HEK293 (cell line): ENCODE measurements around the gene CNTN4.

Experiments
- CTCF ChIA-PET: fragments of 350-600 bp; formaldehyde crosslinking; extraction: SDS; loops from one replicate; lab custom pipeline; 2021; ENCODE audit warnings: antibody characterized with exemption; lab: Yijun Ruan, JAX
- POLR2A ChIA-PET: fragments of 300-600 bp; formaldehyde crosslinking; extraction: SDS; loops from one replicate; lab custom pipeline; 2020; ENCODE audit warnings: antibody characterized with exemption, inconsistent platforms; lab: Yijun Ruan, JAX
- H3K27ac ChIP-seq: fragments of 200-500 bp; sonication (Bioruptor generic); 2 replicates; pipeline ENCODE4 v1.5.1; 2014; ENCODE audit warnings: low read depth, low read length, control low read depth, inconsistent platforms; ENCODE audit errors: extremely low read depth
- H3K36me3 ChIP-seq, 2 experiments: fragments of 200-500 bp in 1 of 2; sonication (Bioruptor generic) in 1 of 2; 1 replicate in 1 of 2; 2 replicates in 1 of 2; pipeline ENCODE4 v1.5.1; 2014 to 2017; ENCODE audit warnings: inconsistent platforms in 2 of 2, low read length in 2 of 2; ENCODE audit not compliant: control insufficient read depth in 2 of 2, insufficient read depth in 1 of 2
- H3K4me1 ChIP-seq: fragments of 200-500 bp; sonication (Bioruptor generic); 2 replicates; pipeline ENCODE4 v1.5.1; 2014; ENCODE audit warnings: mild to moderate bottlenecking, low read length, inconsistent platforms; ENCODE audit not compliant: control insufficient read depth, insufficient read depth
- H3K4me3 ChIP-seq: 2 replicates; pipeline ENCODE4 v1.5.1; 2011; ENCODE audit warnings: low read depth, mild to moderate bottlenecking, control low read depth, low read length, moderate library complexity
- H3K9me3 ChIP-seq: fragments of 200-500 bp; sonication (Bioruptor generic); 2 replicates; pipeline ENCODE4 v1.5.1; 2014; ENCODE audit warnings: low read depth, low read length, inconsistent platforms; ENCODE audit not compliant: control insufficient read depth, insufficient read depth
- FEZF1 ChIP-seq: fragments of 450-650 bp; formaldehyde crosslinking; IDR thresholded peaks from 2 replicates; pipeline ENCODE4 v1.5.1; 2016; ENCODE audit warnings: missing biosample characterization, missing genetic modification characterization
- GLI2 ChIP-seq: fragments of 450-650 bp; formaldehyde crosslinking; IDR thresholded peaks from 2 replicates; pipeline ENCODE4; 2017; ENCODE audit warnings: missing biosample characterization, missing genetic modification characterization, low read depth, borderline replicate concordance
- KLF17 ChIP-seq: fragments of 450-650 bp; formaldehyde crosslinking; IDR thresholded peaks from 2 replicates; pipeline ENCODE4 v1.5.1; 2016; ENCODE audit warnings: missing biosample characterization, missing genetic modification characterization
- SP3 ChIP-seq: fragments of 450-650 bp; formaldehyde crosslinking; IDR thresholded peaks from 2 replicates; pipeline ENCODE4 v1.5.1; 2016; ENCODE audit warnings: missing biosample characterization, missing genetic modification characterization
- ZBTB8A ChIP-seq: fragments of 450-650 bp; formaldehyde crosslinking; IDR thresholded peaks from 2 replicates; pipeline ENCODE4 v1.5.1; 2016; ENCODE audit warnings: missing biosample characterization, missing genetic modification characterization
- ZFP3 ChIP-seq: fragments of 450-650 bp; formaldehyde crosslinking; IDR thresholded peaks from 2 replicates; pipeline ENCODE4 v1.5.1; 2016; ENCODE audit warnings: low read depth, missing biosample characterization, missing genetic modification characterization
- ZNF10 ChIP-seq: fragments of 450-650 bp; formaldehyde crosslinking; IDR thresholded peaks from 2 replicates; pipeline ENCODE4 v1.5.1; 2017; ENCODE audit warnings: missing biosample characterization, missing genetic modification characterization
- ZNF211 ChIP-seq: fragments of 450-650 bp; formaldehyde crosslinking; IDR thresholded peaks from 2 replicates; pipeline ENCODE4 v1.5.1; 2016; ENCODE audit warnings: low read depth, missing biosample characterization, missing genetic modification characterization
- ZNF513 ChIP-seq: fragments of 450-650 bp; IDR thresholded peaks from 2 replicates; pipeline ENCODE4 v1.5.1; 2018; ENCODE audit warnings: missing biosample characterization, missing genetic modification characterization
- ZNF529 ChIP-seq: fragments of 450-650 bp; formaldehyde crosslinking; IDR thresholded peaks from 2 replicates; pipeline ENCODE4 v1.5.1; 2017; ENCODE audit warnings: missing genetic modification characterization, missing biosample characterization; ENCODE audit not compliant: insufficient replicate concordance
- ZNF558 ChIP-seq: fragments of 450-650 bp; formaldehyde crosslinking; IDR thresholded peaks from 2 replicates; pipeline ENCODE4 v1.5.1; 2016; ENCODE audit warnings: missing biosample characterization, missing genetic modification characterization
- ZNF664 ChIP-seq: fragments of 450-650 bp; formaldehyde crosslinking; IDR thresholded peaks from 2 replicates; pipeline ENCODE4 v1.5.1; 2016; ENCODE audit warnings: missing biosample characterization, missing genetic modification characterization
- ZNF837 ChIP-seq: fragments of 450-650 bp; formaldehyde crosslinking; IDR thresholded peaks from 2 replicates; pipeline ENCODE4 v1.5.1; 2016; ENCODE audit warnings: missing biosample characterization, missing genetic modification characterization
- ZNF843 ChIP-seq: fragments of 450-650 bp; formaldehyde crosslinking; IDR thresholded peaks from 2 replicates; pipeline ENCODE4 v1.5.1; 2016; ENCODE audit warnings: missing biosample characterization, missing genetic modification characterization
- TF ChIP-seq, protein P1 (sequence below): fragments of 450-650 bp; formaldehyde crosslinking; IDR thresholded peaks from 2 replicates; pipeline ENCODE4 v1.5.1; 2017; ENCODE audit warnings: missing biosample characterization, missing genetic modification characterization

CNTN4 gene

DNA sequence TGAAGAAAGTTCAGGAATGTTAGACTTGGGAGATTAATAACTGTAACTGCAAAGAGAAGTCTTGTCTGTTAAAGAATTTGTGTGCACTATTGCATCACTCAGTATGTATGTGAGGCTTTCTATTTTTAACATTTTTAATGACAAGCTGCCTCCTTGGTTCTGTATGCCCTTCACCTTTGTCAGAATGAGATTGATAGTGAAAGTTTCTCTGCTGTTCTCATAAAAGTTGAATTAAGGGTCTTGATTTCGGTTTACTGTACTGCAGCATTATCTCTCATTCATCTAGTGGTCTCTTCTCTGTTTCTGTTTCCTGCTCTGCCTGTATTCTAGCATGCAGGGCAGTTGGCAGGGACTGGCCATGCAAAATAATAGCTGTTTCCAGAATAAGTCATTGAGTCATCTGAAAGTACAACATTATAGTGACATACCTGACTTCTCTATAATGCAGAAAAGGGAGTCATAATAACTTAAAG, 556.6 kb downstream of the CNTN4 start:
- Histone ChIP-seq H3K4me3 (no peak overlapping the region), H3K9me3 (no peaks in the 10 kb centered on the region), H3K36me3 (no peaks in the 10 kb centered on the region), H3K4me1 (peaks cover 8% of the 10 kb centered on the region), H3K27ac (no peak overlapping the region)
- TF ChIP-seq FEZF1 (tag by site-specific recombination) (no peak), ZNF10 (no peak)
- ChIA-PET CTCF (no interaction called here), POLR2A (no interaction called here)

DNA sequence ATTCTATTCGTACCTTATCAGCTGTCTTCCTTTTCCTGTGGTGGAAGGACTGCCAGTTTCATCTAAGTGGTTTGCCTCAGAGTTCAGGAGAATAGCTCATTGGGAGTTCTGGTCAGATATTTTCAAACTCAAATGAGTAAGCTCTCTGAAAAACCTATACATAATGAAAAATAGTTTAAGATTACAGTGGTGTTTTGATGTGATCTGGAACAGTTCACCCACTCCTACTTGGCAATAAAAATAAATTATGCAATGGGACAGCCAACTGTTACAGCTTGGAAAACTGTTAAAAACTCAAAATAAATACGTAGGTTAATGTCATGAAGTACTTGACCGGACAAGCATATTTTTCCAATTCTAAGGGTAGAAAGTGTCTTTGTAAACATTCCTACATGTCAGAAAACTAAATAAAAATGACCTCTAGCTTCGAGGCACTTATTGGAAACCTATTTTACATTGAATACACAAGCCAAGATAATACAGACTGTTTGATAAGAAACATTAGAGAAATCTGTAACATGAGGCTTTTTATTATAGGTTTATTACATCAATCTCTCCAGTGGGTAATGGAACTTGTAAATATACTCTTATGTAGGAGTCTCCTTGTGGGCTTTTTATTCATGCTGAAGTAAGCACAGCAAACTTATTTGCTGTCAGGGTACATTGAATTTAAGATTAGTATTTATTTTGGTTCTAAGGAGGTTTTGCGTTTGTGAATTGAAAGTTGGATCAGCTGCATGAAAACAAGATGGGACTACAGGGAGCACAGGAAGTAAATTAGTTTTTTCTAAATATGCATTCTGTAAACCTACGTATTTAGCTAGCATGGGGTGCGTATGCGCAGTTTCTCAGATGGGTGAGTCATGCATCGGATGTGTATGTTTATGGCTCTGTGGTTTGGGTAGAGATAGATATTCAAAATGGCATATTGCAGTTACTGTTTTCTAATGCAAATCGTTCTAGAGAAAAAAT, 558.4 kb downstream of the CNTN4 start:
- TF ChIP-seq ZNF211 (tag by site-specific recombination): no peak
- TF ChIP-seq ZNF529 (tag by site-specific recombination): no peak
- TF ChIP-seq ZNF513 (tag by site-specific recombination): no peak
- no peak for TF ChIP-seq ZNF837 (tag by site-specific recombination)
- TF ChIP-seq GLI2 (tag by site-specific recombination): no peak
- ChIA-PET POLR2A (no interaction called here), CTCF (interaction anchor here (1.5 kb wide), 1 partner anchor 33 kb away, joined by 5 read pairs; no protein-coding TSS in a partner anchor)
- Histone ChIP-seq H3K4me1 (peaks cover 8% of the 10 kb centered on the region), H3K27ac (no peak overlapping the region), H3K9me3 (no peaks in the 10 kb centered on the region), H3K36me3 (no peaks in the 10 kb centered on the region), H3K4me3 (no peak overlapping the region)

GRCh38 chr3:2657971-2658370, 559.3 kb downstream of the CNTN4 start:
- TF ChIP-seq, protein P1, sequence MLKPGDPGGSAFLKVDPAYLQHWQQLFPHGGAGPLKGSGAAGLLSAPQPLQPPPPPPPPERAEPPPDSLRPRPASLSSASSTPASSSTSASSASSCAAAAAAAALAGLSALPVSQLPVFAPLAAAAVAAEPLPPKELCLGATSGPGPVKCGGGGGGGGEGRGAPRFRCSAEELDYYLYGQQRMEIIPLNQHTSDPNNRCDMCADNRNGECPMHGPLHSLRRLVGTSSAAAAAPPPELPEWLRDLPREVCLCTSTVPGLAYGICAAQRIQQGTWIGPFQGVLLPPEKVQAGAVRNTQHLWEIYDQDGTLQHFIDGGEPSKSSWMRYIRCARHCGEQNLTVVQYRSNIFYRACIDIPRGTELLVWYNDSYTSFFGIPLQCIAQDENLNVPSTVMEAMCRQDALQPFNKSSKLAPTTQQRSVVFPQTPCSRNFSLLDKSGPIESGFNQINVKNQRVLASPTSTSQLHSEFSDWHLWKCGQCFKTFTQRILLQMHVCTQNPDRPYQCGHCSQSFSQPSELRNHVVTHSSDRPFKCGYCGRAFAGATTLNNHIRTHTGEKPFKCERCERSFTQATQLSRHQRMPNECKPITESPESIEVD: no peak
- TF ChIP-seq ZBTB8A (tag by site-specific recombination): no peak
- no peak for TF ChIP-seq ZNF843 (tag by site-specific recombination)
- TF ChIP-seq SP3 (tag by site-specific recombination): no peak
- no peak for TF ChIP-seq ZNF558 (tag by site-specific recombination)
- no peak for TF ChIP-seq ZNF664 (tag by site-specific recombination)
- TF ChIP-seq ZFP3 (tag by site-specific recombination): no peak
- Histone ChIP-seq H3K9me3 (no peaks in the 10 kb centered on the region), H3K4me3 (no peak overlapping the region), H3K4me1 (peaks cover 8% of the 10 kb centered on the region), H3K27ac (no peak overlapping the region), H3K36me3 (no peaks in the 10 kb centered on the region)
- ChIA-PET POLR2A (no interaction called here), CTCF (interaction anchor here (0.6 kb wide), 2 partner anchors 153 to 309 kb away, joined by 3 to 4 read pairs; no protein-coding TSS in a partner anchor)

DNA sequence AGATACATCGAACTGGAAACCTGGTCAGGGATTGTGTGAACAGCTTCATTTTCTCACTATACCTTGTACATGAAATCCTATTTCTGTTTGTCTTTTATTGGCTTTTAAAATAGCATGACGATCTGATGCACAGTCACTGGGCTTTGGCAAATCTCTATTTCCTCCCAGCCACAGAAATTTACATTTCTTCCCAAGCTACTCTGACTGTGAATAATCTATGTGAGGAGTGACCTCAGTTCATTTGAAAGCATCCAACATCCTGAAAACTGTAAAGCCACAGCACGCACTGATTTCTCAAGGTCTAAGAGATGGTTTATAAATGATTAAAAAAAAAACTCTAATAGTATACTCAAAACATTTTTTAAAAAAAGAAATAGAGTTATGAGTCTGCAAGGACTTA, 561.2 kb downstream of the CNTN4 start:
- ChIA-PET CTCF (no interaction called here), POLR2A (no interaction called here)
- H3K4me1 ChIP-seq: peaks cover 8% of the 10 kb centered on the region
- no peak overlapping the region for H3K27ac ChIP-seq
- H3K36me3 ChIP-seq: no peaks in the 10 kb centered on the region
- no peaks in the 10 kb centered on the region for H3K9me3 ChIP-seq
- H3K4me3 ChIP-seq: no peak overlapping the region
- TF ChIP-seq KLF17 (tag by site-specific recombination): no peak
